Naive thymus-derived CD4-positive, alpha-beta T cell (primary cell): ENCODE data around the gene NPSR1. TPM values are rescaled to one million over a fixed set of nuclear protein-coding genes. Genes with fewer than 3 reads are reported as not detected.

Source experiments
- ATAC-seq: fragments of 150-1000 bp; cut with Tn5 transposase; 2 replicates; pipeline ENCODE4 v1.10.0; 2021; ENCODE audit warnings: mild to moderate bottlenecking, moderate library complexity
- CTCF ChIA-PET: fragments of 350-600 bp; sonication (Branson Sonifier 250); formaldehyde crosslinking; loops from one replicate; lab custom pipeline; 2021; ENCODE audit warnings: antibody characterized with exemption; lab: Charles Lee
- POLR2A ChIA-PET: fragments of 350-600 bp; sonication (Branson Sonifier 250); formaldehyde crosslinking; loops from one replicate; lab custom pipeline; 2021; ENCODE audit warnings: antibody characterized with exemption, inconsistent platforms; lab: Charles Lee
- DNase-seq, 9 donors: peaks; one replicate each; pipeline versions ENCODE4 v3.0.0 to v3.0.0-alpha.2; 2020 to 2022; ENCODE audit warnings: mixed read lengths in 1 of 9
- H3K27ac ChIP-seq: one replicate; pipeline ENCODE4 v1.7.0; 2013; ENCODE audit warnings: mild to moderate bottlenecking, low read depth, low read length, moderate library complexity
- H3K27me3 ChIP-seq, 2 donors: one replicate each; pipeline ENCODE4 v1.7.0; 2013; ENCODE audit warnings: low read length in 2 of 2, mild to moderate bottlenecking in 2 of 2, moderate library complexity in 2 of 2; ENCODE audit not compliant: control insufficient read depth in 2 of 2, insufficient read depth in 2 of 2
- H3K36me3 ChIP-seq, 3 experiments: 1 replicate in 2 of 3; 2 replicates in 1 of 3; pipeline ENCODE4 v1.7.0; 2013; ENCODE audit warnings: low read length in 3 of 3, mild to moderate bottlenecking in 3 of 3, moderate library complexity in 1 of 3; ENCODE audit not compliant: insufficient read depth in 3 of 3, control insufficient read depth in 2 of 3
- H3K4me1 ChIP-seq, 2 donors: one replicate each; pipeline ENCODE4 v1.7.0; 2013; ENCODE audit warnings: low read length in 2 of 2, mild to moderate bottlenecking in 2 of 2, moderate library complexity in 1 of 2; ENCODE audit not compliant: control insufficient read depth in 2 of 2, insufficient read depth in 2 of 2
- H3K4me3 ChIP-seq: 2 replicates; pipeline ENCODE4 v1.7.0; 2013; ENCODE audit warnings: mild to moderate bottlenecking, low read length
- H3K9me3 ChIP-seq, 3 experiments: 1 replicate in 2 of 3; 2 replicates in 1 of 3; pipeline ENCODE4 v1.7.0; 2013; ENCODE audit warnings: low read length in 3 of 3; ENCODE audit not compliant: control insufficient read depth in 2 of 3
- H3K27ac Mint-ChIP-seq, 9 donors: one replicate each; pipeline ENCODE4 v1.8.0; 2020 to 2022; ENCODE audit warnings: mixed read lengths in 9 of 9, mild to moderate bottlenecking in 8 of 9, moderate library complexity in 5 of 9, inconsistent platforms in 2 of 9
- H3K27me3 Mint-ChIP-seq, 5 donors: one replicate each; pipeline ENCODE4 v1.8.0; 2021 to 2022; ENCODE audit warnings: mixed read lengths in 5 of 5, mild to moderate bottlenecking in 1 of 5
- H3K36me3 Mint-ChIP-seq, 5 donors: one replicate each; pipeline ENCODE4 v1.8.0; 2020 to 2022; ENCODE audit warnings: mixed read lengths in 5 of 5, mild to moderate bottlenecking in 3 of 5, inconsistent platforms in 1 of 5
- H3K4me1 Mint-ChIP-seq, 7 donors: one replicate each; pipeline ENCODE4 v1.8.0; 2020 to 2022; ENCODE audit warnings: mixed read lengths in 7 of 7, mild to moderate bottlenecking in 3 of 7, inconsistent platforms in 1 of 7
- H3K4me3 Mint-ChIP-seq, 10 donors: one replicate each; pipeline ENCODE4 v1.8.0; 2020 to 2022; ENCODE audit warnings: mild to moderate bottlenecking in 10 of 10, mixed read lengths in 10 of 10, moderate library complexity in 6 of 10, inconsistent platforms in 2 of 10
- H3K9me3 Mint-ChIP-seq, 11 donors: one replicate each; pipeline ENCODE4 v1.8.0; 2020 to 2022; ENCODE audit warnings: mixed read lengths in 11 of 11, mild to moderate bottlenecking in 4 of 11, inconsistent platforms in 1 of 11, moderate library complexity in 1 of 11
- intact Hi-C, 2 donors: fragments of 100-400 bp; cut with micrococcal nuclease; formaldehyde crosslinking; loops; one replicate each; pipeline ENCODE4 v1.15.1; 2023
- polyA plus RNA-seq, 2 donors: library from polyadenylated mRNA; unstranded; fragments of 300-500 nt; fragmentation: Illumina TruSeq; gene quantifications; one replicate each; pipeline ENCODE4 v1.2.3, GENCODE V29; 2021
- total RNA-seq, 6 experiments: library from RNA in 5 of 6; stranded (reverse) in 5 of 6; gene quantifications; 1 replicate in 5 of 6; 2 replicates in 1 of 6; pipeline ENCODE4 v1.2.3 and lab custom pipeline; 2021 to 2026

NPSR1 gene
- total and polyA plus RNA-seq, 7 experiments from 2014 or later = not detected

- no peaks in the 10 kb centered on the region for H3K27me3 Mint-ChIP-seq
- ATAC-seq (no peak), DNase-seq (no peak)
- no peak overlapping the region for H3K27ac Mint-ChIP-seq
- H3K36me3 Mint-ChIP-seq = no peaks in the 10 kb centered on the region
- no peaks in the 10 kb centered on the region for H3K4me1 ChIP-seq
- H3K27me3 ChIP-seq = no peaks in the 10 kb centered on the region
- no peak overlapping the region for H3K27ac ChIP-seq
- H3K9me3 ChIP-seq = no peaks in the 10 kb centered on the region
- intact Hi-C loops = no loop called here
- no peak overlapping the region for H3K4me3 Mint-ChIP-seq
- POLR2A ChIA-PET = no interaction called here
- no peaks in the 10 kb centered on the region for H3K4me1 Mint-ChIP-seq
- CTCF ChIA-PET = interaction anchor here (0.7 kb wide), 1 partner anchor 367 kb away, joined by 3 read pairs; no protein-coding TSS in a partner anchor
- no peak overlapping the region for H3K4me3 ChIP-seq
- peaks cover 0 to 6% (median 0%) of the 10 kb centered on the region in 11 donors for H3K9me3 Mint-ChIP-seq
- no peaks in the 10 kb centered on the region for H3K36me3 ChIP-seq
These were observed 4.2 kb upstream of the NPSR1 start for GRCh38 chr7:34653787-34654186.

- Histone ChIP-seq H3K4me3 (no peak overlapping the region), H3K36me3 (no peaks in the 10 kb centered on the region), H3K27me3 (no peaks in the 10 kb centered on the region), H3K27ac (no peak overlapping the region), H3K9me3 (no peaks in the 10 kb centered on the region), H3K4me1 (no peaks in the 10 kb centered on the region)
- ChIA-PET CTCF (no interaction called here), POLR2A (no interaction called here)
- Mint-ChIP-seq H3K36me3 (no peaks in the 10 kb centered on the region), H3K27me3 (no peaks in the 10 kb centered on the region), H3K9me3 (peaks cover 0 to 6% (median 0%) of the 10 kb centered on the region in 11 donors), H3K4me3 (no peak overlapping the region), H3K27ac (no peak overlapping the region), H3K4me1 (no peaks in the 10 kb centered on the region)
- ATAC-seq (no peak), DNase-seq (no peak)
- intact Hi-C loops = no loop called here
These were observed 2.6 kb upstream of the NPSR1 start for GRCh38 chr7:34655384-34655783.

DNA sequence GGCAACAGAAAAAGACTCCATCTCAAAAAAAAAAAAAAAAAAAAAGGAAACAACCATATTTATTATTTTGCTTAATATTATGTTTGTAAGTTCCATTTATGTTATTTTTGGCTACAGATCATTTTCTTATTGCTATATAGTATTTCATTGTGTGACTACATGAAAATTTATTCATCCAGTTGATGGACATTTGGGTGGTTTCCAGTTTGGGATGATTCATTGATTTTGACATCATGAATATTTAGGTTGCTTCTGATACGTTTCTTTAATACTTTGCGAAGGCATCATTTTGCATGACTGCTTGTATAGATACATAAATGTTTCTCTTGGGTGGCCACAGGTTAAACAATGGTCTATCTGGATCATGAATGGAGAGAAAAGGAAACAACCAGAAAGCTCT, 2.0 kb upstream of the NPSR1 start:
- Mint-ChIP-seq H3K36me3 (no peaks in the 10 kb centered on the region), H3K9me3 (peaks cover 0 to 7% (median 0%) of the 10 kb centered on the region in 11 donors), H3K27me3 (no peaks in the 10 kb centered on the region), H3K4me1 (no peaks in the 10 kb centered on the region), H3K4me3 (no peak overlapping the region), H3K27ac (no peak overlapping the region)
- no peak overlapping the region for H3K27ac ChIP-seq
- no peaks in the 10 kb centered on the region for H3K9me3 ChIP-seq
- no peaks in the 10 kb centered on the region for H3K4me1 ChIP-seq
- no peak for DNase-seq
- H3K27me3 ChIP-seq = no peaks in the 10 kb centered on the region
- intact Hi-C loops = no loop called here
- H3K36me3 ChIP-seq = no peaks in the 10 kb centered on the region
- ChIA-PET POLR2A (no interaction called here), CTCF (no interaction called here)
- no peak overlapping the region for H3K4me3 ChIP-seq
- ATAC-seq = no peak

DNA sequence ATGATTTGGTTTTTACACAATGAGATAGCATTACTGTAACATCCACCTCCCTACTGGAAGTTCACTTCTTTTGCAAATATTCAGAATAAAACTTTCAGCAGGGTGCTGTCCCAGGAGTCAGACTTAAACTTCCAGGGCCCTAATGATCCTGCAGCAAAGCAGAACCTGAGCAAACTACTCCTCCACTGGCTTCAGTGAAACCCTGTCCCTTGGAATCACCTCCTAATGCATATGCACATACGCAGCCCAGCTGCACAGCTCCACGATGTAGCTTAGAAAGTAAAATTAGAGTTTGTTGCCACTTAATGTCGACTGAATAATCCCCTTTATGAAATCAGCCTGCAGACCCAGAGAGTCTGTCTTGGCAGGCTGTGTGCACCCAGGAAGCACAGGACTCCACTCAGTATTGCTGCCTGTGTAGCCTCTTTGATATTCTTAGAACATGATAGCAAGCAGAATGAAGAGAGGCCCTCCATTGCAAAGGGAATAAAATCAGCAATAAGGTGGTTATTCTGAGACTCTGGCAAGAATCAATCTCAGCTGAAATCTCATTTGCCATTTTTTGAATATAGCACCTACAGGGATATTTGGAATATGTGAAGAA, 1.6 kb downstream of the NPSR1 start:
- peaks cover 0 to 15% (median 8%) of the 10 kb centered on the region in 5 donors for H3K27me3 Mint-ChIP-seq
- H3K4me3 ChIP-seq = no peak overlapping the region
- no peaks in the 10 kb centered on the region for H3K4me1 ChIP-seq
- H3K4me1 Mint-ChIP-seq = no peaks in the 10 kb centered on the region
- peaks cover 0 to 11% (median 0%) of the 10 kb centered on the region in 11 donors for H3K9me3 Mint-ChIP-seq
- no peak for DNase-seq
- no peak overlapping the region for H3K27ac Mint-ChIP-seq
- CTCF ChIA-PET = no interaction called here
- POLR2A ChIA-PET = no interaction called here
- H3K9me3 ChIP-seq = no peaks in the 10 kb centered on the region
- no peaks in the 10 kb centered on the region for H3K36me3 ChIP-seq
- peaks cover 0 to 6% (median 0%) of the 10 kb centered on the region in 5 donors for H3K36me3 Mint-ChIP-seq
- H3K27me3 ChIP-seq = no peaks in the 10 kb centered on the region
- H3K27ac ChIP-seq = no peak overlapping the region
- no peak overlapping the region for H3K4me3 Mint-ChIP-seq
- intact Hi-C loops = no loop called here
- no peak for ATAC-seq

DNA sequence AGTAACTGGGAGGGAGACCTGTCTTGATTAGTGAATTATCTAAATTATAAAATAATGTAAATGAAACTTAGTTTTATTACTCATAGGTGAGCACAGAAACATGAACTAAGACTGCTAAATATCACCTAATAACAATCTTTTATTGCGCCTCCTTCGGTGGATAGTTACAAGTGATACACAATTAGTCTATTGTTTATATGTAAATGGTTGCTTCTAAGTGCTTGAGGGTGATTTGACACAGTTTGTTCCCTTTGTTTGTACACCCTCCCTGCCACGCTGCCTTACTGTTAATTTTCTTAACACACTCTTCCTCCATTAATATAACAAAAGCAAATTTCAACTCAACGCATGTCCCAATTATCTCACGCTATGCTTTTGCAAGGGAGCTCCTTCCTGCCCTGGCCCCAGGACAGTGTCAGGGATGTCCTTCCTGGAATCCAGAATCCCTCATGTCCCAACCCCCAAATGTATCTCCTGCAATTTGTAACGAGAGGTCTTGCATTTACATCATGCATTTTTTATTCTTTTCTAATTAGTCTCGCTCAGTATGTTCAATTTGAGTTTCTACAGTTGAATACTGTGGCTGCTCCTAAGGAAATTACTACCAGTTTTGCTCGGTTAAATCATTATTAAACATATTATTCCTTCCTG, 4.2 kb downstream of the NPSR1 start:
- Mint-ChIP-seq H3K4me3 (no peak overlapping the region), H3K27me3 (peaks cover 0 to 17% (median 8%) of the 10 kb centered on the region in 5 donors), H3K36me3 (peaks cover 0 to 6% (median 0%) of the 10 kb centered on the region in 5 donors), H3K9me3 (peaks cover 0 to 10% (median 0%) of the 10 kb centered on the region in 11 donors), H3K4me1 (no peaks in the 10 kb centered on the region), H3K27ac (no peak overlapping the region)
- H3K27me3 ChIP-seq = no peaks in the 10 kb centered on the region
- no peaks in the 10 kb centered on the region for H3K4me1 ChIP-seq
- intact Hi-C loops = no loop called here
- ATAC-seq = no peak
- no peaks in the 10 kb centered on the region for H3K36me3 ChIP-seq
- H3K9me3 ChIP-seq = no peaks in the 10 kb centered on the region
- no peak overlapping the region for H3K27ac ChIP-seq
- H3K4me3 ChIP-seq = no peak overlapping the region
- DNase-seq = no peak
- POLR2A ChIA-PET = no interaction called here
- CTCF ChIA-PET = no interaction called here

- intact Hi-C loops = no loop called here
- H3K9me3 Mint-ChIP-seq = peaks cover 0 to 10% (median 0%) of the 10 kb centered on the region in 11 donors
- H3K36me3 Mint-ChIP-seq = peaks cover 0 to 6% (median 0%) of the 10 kb centered on the region in 5 donors
- Histone ChIP-seq H3K4me1 (no peaks in the 10 kb centered on the region), H3K27ac (no peak overlapping the region), H3K9me3 (no peaks in the 10 kb centered on the region), H3K27me3 (no peaks in the 10 kb centered on the region), H3K4me3 (no peak overlapping the region), H3K36me3 (no peaks in the 10 kb centered on the region)
- peaks cover 0 to 26% (median 11%) of the 10 kb centered on the region in 5 donors for H3K27me3 Mint-ChIP-seq
- H3K4me3 Mint-ChIP-seq = no peak overlapping the region
- CTCF ChIA-PET = no interaction called here
- POLR2A ChIA-PET = no interaction called here
- H3K27ac Mint-ChIP-seq = no peak overlapping the region
- ATAC-seq (no peak), DNase-seq (no peak)
- H3K4me1 Mint-ChIP-seq = no peaks in the 10 kb centered on the region
These were observed 6.7 kb downstream of the NPSR1 start for GRCh38 chr7:34664755-34665154.

GRCh38 chr7:34672430-34672829, 14.4 kb downstream of the NPSR1 start:
- ATAC-seq (no peak), DNase-seq (no peak)
- Histone ChIP-seq H3K4me1 (no peaks in the 10 kb centered on the region), H3K36me3 (no peaks in the 10 kb centered on the region), H3K27me3 (no peaks in the 10 kb centered on the region), H3K27ac (no peak overlapping the region), H3K4me3 (no peak overlapping the region), H3K9me3 (no peaks in the 10 kb centered on the region)
- intact Hi-C loops = no loop called here
- ChIA-PET CTCF (no interaction called here), POLR2A (no interaction called here)
- Mint-ChIP-seq H3K27ac (no peak overlapping the region), H3K4me3 (no peak overlapping the region), H3K4me1 (no peaks in the 10 kb centered on the region), H3K27me3 (peaks cover 0 to 6% (median 3%) of the 10 kb centered on the region in 5 donors), H3K36me3 (no peaks in the 10 kb centered on the region), H3K9me3 (no peaks in the 10 kb centered on the region)
